ENCODE data around the gene CASP5. TPM values are rescaled to one million over a fixed set of nuclear protein-coding genes. Genes with fewer than 3 reads are reported as not detected.
"Not testable (repeated sequence)": the region's sequence is repeated elsewhere in the genome, so short reads cannot be mapped to it uniquely, and the experiment has no call there.

CASP5 gene
- total RNA-seq, 1 donor from 2014 or later, result 5.8 TPM

DNA sequence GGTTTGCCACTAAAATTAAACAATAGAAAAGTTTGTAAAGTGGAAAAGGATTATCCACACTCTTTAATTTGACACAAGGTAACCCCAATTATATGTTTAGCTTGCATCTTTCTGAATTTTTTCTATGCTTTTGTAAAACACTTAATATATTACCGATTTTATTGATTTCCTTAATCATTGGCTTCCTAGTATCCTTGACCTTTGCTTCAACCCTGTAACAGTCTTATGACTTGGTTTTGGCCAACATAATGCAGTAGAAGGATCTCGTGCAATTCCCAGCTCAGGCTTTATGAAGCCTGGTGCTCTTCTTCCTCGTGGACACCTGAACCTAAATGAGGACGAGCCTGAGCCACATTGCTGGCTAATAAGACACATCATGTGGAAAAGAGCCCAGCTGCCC, 31.0 kb downstream of the CASP5 start:
- Histone ChIP-seq H3K36me3 (no peaks in the 10 kb centered on the region), H3K4me3 (no peak overlapping the region), H3K27me3 (ENCODE audit: low read depth) (no peaks in the 10 kb centered on the region), H3K27ac (no peak overlapping the region), H3K4me1 (no peaks in the 10 kb centered on the region), H3K9me3 (peaks cover 3% of the 10 kb centered on the region)
- DNase-seq, result no peak
- ATAC-seq, result no peak
- intact Hi-C loops (cut with DNase I), result no loop called here
- TF ChIP-seq, protein P1, sequence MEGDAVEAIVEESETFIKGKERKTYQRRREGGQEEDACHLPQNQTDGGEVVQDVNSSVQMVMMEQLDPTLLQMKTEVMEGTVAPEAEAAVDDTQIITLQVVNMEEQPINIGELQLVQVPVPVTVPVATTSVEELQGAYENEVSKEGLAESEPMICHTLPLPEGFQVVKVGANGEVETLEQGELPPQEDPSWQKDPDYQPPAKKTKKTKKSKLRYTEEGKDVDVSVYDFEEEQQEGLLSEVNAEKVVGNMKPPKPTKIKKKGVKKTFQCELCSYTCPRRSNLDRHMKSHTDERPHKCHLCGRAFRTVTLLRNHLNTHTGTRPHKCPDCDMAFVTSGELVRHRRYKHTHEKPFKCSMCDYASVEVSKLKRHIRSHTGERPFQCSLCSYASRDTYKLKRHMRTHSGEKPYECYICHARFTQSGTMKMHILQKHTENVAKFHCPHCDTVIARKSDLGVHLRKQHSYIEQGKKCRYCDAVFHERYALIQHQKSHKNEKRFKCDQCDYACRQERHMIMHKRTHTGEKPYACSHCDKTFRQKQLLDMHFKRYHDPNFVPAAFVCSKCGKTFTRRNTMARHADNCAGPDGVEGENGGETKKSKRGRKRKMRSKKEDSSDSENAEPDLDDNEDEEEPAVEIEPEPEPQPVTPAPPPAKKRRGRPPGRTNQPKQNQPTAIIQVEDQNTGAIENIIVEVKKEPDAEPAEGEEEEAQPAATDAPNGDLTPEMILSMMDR (IDR thresholded peaks at IDR 0.05), result no peak

DNA sequence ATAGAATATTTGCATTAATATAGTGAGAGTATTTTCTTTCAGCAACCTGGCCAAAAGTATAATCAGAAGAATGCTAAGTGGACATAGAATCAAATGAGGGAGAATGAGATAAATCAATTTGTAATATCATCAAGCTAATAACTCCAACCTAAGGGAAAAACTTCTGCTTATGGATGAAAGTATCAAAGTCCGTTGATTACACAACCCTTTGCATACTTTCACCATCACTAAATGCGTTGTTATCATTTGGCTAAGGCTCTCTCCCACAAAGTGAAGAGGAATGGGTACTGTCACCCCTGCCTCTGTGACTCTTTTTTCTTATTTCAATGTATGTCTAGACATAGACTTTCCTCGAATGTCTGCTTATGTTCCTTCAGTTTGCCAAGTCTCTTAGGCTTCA, 38.2 kb downstream of the CASP5 start:
- Histone ChIP-seq H3K27me3 (ENCODE audit: low read depth) (no peaks in the 10 kb centered on the region), H3K36me3 (no peaks in the 10 kb centered on the region), H3K9me3 (peaks cover 3% of the 10 kb centered on the region), H3K4me1 (no peaks in the 10 kb centered on the region), H3K4me3 (no peak overlapping the region), H3K27ac (no peak overlapping the region)
- ATAC-seq (no peak), DNase-seq (no peak)
- TF ChIP-seq, protein P1 (IDR thresholded peaks at IDR 0.05), result no peak
- intact Hi-C loops (cut with DNase I), result no loop called here

DNA sequence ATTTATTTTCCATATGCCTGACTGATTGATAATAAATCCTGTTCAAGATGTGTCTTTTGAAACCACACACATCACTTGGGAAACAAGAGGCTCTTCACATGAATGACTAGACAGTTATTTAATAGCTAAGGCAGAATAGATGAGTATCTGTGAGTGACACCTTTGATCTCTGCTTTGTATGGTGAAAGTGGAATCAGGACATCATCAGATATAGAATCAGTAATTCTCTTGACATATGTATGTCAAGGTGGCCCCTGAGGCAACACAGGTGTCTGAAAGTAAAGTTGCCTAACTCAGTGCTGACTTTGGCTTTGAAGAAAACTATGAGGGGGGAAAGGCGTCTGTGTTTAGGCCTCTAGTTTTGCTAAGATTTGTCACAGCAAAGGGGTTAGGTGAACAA, 43.1 kb downstream of the CASP5 start:
- Histone ChIP-seq H3K27ac (no peak overlapping the region), H3K4me1 (no peaks in the 10 kb centered on the region), H3K36me3 (no peaks in the 10 kb centered on the region), H3K4me3 (no peak overlapping the region), H3K9me3 (no peaks in the 10 kb centered on the region), H3K27me3 (ENCODE audit: low read depth) (no peaks in the 10 kb centered on the region)
- intact Hi-C loops (cut with DNase I), result no loop called here
- TF ChIP-seq, protein P1 (IDR thresholded peaks at IDR 0.05), result no peak
- DNase-seq, result no peak
- ATAC-seq, result no peak

DNA sequence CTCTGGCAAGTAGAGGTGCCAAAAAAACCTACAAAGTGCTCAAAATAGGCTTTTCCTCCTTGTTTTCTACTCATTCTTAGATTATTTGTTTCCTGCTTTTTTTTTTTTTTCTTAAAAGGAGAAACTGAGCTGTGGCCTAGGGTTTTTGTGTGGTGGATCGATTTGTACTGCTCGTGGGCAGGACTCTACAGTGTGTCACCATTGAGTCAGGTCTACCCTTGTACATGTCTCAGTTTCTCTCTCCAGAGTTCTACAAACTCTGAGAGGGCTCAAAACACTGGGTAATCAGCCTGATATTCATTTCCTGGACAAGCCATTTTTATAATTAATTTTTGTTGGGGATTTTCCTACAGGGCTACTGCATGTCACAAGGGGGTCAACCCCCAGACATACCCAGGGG, 49.4 kb downstream of the CASP5 start:
- Histone ChIP-seq H3K4me3 (no peak overlapping the region), H3K36me3 (no peaks in the 10 kb centered on the region), H3K4me1 (peaks cover 10% of the 10 kb centered on the region), H3K27me3 (ENCODE audit: low read depth) (no peaks in the 10 kb centered on the region), H3K27ac (no peak overlapping the region), H3K9me3 (peaks cover 8% of the 10 kb centered on the region)
- intact Hi-C loops (cut with DNase I), result no loop called here
- TF ChIP-seq, protein P1 (IDR thresholded peaks at IDR 0.05), result no peak
- no peak for DNase-seq
- no peak for ATAC-seq

DNA sequence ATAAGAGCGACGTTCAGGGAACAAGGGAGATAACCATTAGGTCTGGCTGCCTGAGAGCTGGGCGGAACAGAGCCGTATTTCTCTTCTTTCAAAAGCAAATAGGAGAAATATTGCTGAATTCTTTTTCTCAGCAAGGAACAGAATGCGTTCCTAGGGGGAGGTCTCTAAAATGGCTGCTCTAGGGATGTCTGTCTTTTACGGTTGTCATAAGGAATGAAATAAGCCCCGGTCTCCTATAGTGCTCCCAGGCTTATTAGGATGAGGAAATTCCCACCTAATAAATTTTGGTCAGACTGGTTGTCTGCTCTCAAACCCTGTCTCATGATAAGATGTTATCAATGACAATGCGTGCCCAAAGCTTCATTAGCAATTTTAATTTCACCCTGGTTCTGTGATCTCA, 50.0 kb downstream of the CASP5 start:
- H3K36me3 ChIP-seq; H3K4me1 ChIP-seq; H3K4me3 ChIP-seq; DNase-seq; intact Hi-C loops (cut with DNase I); H3K27ac ChIP-seq; ATAC-seq; H3K9me3 ChIP-seq; H3K27me3 ChIP-seq (ENCODE audit: low read depth): not testable (repeated sequence)

DNA sequence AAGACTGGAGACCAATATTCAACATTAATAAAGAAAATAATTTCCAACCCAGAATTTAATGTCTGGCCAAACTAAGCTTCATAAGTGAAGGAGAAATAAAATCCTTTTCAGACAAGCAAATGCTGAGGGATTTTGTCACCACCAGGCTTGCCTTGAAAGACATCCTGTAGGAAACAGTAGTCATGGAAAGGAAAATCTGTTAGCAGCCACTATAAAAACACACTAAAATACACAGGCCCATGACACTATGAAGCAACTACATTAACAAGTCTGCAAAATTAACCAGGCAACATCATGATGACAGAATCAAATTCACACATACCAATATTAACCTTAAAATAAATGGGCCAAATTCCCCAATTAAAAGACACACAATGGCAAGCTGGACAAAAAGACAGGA, 52.2 kb downstream of the CASP5 start:
- Histone ChIP-seq H3K4me3 (no peak overlapping the region), H3K27me3 (ENCODE audit: low read depth) (no peaks in the 10 kb centered on the region), H3K9me3 (peaks cover 8% of the 10 kb centered on the region), H3K36me3 (no peaks in the 10 kb centered on the region), H3K27ac (no peak overlapping the region), H3K4me1 (peaks cover 26% of the 10 kb centered on the region)
- DNase-seq, result no peak
- TF ChIP-seq, protein P1 (IDR thresholded peaks at IDR 0.05), result no peak
- intact Hi-C loops (cut with DNase I), result no loop called here
- ATAC-seq, result no peak

Measured in lower lobe of right lung (tissue), 2 donors.